Activated naive CD4-positive, alpha-beta T cell treated with anti-CD3 and anti-CD28 coated beads, Interleukin-2, amount 10 ng/mL, durations not matched to agents 7 days and 5 days (primary cell): ENCODE measurements around the gene PBX4.
A peak's percentile ranks its signal among the peaks of the same experiment; 100 is the strongest.

ENCODE experiments used
- CTCF ChIA-PET: fragments of 350-600 bp; sonication (Branson Sonifier 250); formaldehyde crosslinking; loops from one replicate; lab custom pipeline; 2021; ENCODE audit warnings: antibody characterized with exemption; lab: Charles Lee
- DNase-seq: peaks from one replicate; pipeline ENCODE4 v3.0.0-alpha.2; 2020
- H3K27ac Mint-ChIP-seq: one replicate; pipeline ENCODE4 v1.8.0; 2021; ENCODE audit warnings: mild to moderate bottlenecking, moderate library complexity, mixed read lengths
- H3K27me3 Mint-ChIP-seq: one replicate; pipeline ENCODE4 v1.8.0; 2021; ENCODE audit warnings: mild to moderate bottlenecking, mixed read lengths
- H3K36me3 Mint-ChIP-seq: one replicate; pipeline ENCODE4 v1.8.0; 2021; ENCODE audit warnings: mixed read lengths
- H3K4me1 Mint-ChIP-seq: one replicate; pipeline ENCODE4 v1.8.0; 2021; ENCODE audit warnings: mixed read lengths
- H3K4me3 Mint-ChIP-seq: one replicate; pipeline ENCODE4 v1.8.0; 2021; ENCODE audit warnings: mild to moderate bottlenecking, moderate library complexity, mixed read lengths
- H3K9me3 Mint-ChIP-seq: one replicate; pipeline ENCODE4 v1.8.0; 2021; ENCODE audit warnings: mixed read lengths

The PBX4 gene

DNA sequence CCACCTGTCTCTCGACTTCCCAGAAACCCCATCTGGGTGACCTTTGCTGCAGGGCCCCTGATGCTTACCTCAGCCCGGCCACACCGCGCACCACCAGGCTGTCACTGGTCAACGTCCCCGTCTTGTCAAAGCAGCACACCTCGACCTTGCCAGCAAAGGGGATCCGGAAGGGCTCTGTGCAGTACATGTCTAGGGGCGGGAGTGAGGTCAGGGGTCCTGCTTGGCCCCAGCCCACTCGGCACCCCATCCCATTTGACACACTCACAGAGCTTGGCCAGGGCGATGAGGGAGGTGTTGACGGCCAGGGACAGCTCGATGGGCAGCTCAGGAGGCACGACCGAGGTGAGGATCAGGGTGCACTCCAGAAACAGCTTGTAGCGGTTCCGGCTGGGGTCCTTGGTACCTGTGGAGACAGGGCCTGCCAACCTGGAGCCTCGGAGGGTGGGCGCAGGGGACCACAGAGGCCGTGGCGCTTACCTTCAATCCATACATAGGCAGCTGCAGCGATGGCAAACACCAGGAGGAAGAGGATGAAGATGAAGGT, 36.6 kb upstream of the PBX4 start:
- Mint-ChIP-seq H3K4me1 (peaks cover 3% of the 10 kb centered on the region), H3K36me3 (peaks cover 60% of the 10 kb centered on the region), H3K27ac (no peak overlapping the region), H3K4me3 (no peak overlapping the region), H3K9me3 (no peaks in the 10 kb centered on the region), H3K27me3 (no peaks in the 10 kb centered on the region)
- CTCF ChIA-PET: no interaction called here
- DNase-seq: no peak

DNA sequence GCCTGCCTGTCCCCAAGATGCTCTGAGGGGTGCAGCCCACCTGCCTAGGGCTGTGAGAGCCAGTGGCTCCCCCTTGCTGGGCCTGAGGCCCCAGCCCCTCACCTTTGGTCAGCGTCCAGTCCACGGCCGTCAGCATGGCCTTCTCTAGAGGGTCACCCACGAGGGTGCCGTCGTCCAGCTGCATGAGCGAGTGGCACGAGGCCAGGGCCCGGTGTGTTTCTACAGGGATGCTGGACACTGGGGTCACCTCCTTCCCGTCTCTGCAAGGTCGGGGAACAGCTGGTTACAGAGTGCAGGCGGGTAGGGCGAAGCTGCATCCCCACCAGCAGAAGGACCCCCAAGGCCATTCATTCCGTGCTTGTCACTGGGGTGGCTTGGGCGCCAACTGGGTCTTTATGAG, 36.0 kb upstream of the PBX4 start:
- H3K27ac Mint-ChIP-seq: no peak overlapping the region
- CTCF ChIA-PET: interaction anchor here (1.2 kb wide), 1 partner anchor 11 kb away, joined by 6 read pairs; the partner anchor contains the start of gene GMIP
- H3K36me3 Mint-ChIP-seq: peaks cover 60% of the 10 kb centered on the region
- no peaks in the 10 kb centered on the region for H3K9me3 Mint-ChIP-seq
- DNase-seq: no peak
- H3K27me3 Mint-ChIP-seq: no peaks in the 10 kb centered on the region
- no peak overlapping the region for H3K4me3 Mint-ChIP-seq
- peaks cover 3% of the 10 kb centered on the region for H3K4me1 Mint-ChIP-seq

DNA sequence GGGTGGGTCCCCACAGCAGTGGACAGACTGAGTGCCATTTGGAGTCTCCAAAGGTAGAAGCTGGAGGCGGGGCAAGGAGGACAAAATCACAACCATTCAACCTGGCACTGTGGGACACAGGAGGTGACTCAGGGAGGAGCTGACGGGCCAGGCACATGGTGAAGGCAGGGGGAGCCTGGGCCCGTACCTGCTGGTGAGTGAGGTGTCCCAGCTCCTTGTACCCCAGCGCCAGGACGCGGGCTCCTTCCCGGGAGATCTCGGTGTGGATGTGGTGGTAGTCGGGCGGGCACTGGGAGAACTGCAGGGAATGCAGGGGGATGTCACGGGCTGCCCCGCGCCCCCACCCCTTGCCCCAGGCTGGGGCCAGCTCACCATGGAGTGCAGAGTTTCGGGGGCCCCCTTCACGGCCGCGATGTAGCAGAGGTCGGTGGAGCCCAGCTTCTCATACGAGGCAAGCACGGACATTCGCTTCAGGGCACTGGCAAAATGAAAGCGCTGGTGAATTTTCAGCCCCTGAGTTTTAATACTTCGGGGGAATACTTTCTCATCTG, 35.2 kb upstream of the PBX4 start:
- DNase-seq: no peak
- Mint-ChIP-seq H3K4me3 (no peak overlapping the region), H3K36me3 (peaks cover 59% of the 10 kb centered on the region), H3K4me1 (peaks cover 3% of the 10 kb centered on the region), H3K27me3 (no peaks in the 10 kb centered on the region), H3K27ac (peak overlapping the region; percentile 55), H3K9me3 (no peaks in the 10 kb centered on the region)
- CTCF ChIA-PET: interaction anchor here (1.2 kb wide), 1 partner anchor 10 kb away, joined by 6 read pairs; the partner anchor contains the start of gene GMIP

DNA sequence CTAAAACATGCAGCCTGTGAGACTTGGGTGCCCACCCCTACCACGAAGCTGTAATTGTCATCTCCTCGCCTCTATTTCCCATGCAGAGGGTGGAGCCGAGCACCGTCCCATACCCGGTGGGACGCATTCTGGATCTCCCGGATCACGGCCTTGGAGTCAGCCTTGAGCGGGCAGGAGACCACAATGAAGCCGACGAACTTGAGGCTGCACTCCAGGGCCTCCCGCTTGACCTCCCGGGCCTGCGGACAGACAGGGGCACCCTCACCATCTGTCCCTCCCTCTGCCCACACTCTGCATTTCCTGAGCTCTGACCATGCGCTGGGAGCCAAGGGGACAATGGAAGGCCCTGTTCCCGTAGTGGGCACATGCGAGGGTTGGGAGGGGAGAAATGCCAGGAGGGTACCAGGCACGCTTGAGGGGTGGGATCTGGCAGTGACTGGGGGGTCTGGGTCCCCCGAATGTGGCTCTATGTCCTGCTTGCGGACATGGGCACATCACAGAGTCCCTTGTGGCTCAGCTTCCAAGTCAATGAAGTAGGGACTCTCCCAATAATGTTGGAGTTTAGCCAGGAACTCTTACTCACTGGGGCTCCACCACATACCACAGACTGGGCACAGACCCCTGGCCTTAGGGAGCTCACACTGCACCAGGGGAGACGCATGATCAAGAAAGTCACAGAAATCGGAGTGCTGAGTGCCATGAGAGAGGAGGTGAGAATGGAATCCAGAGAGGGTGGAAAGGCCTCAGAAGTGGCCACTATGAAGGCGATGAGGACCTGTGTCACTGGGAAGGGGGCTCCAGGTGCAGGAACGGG, 34.2 kb upstream of the PBX4 start:
- no peak for DNase-seq
- no peak overlapping the region for H3K27ac Mint-ChIP-seq
- no peaks in the 10 kb centered on the region for H3K9me3 Mint-ChIP-seq
- no peaks in the 10 kb centered on the region for H3K27me3 Mint-ChIP-seq
- H3K4me3 Mint-ChIP-seq: no peak overlapping the region
- CTCF ChIA-PET: interaction anchor here (0.8 to 1.0 kb wide), 2 partner anchors 120 to 163 kb away, joined by 3 read pairs; no protein-coding TSS in a partner anchor
- no peaks in the 10 kb centered on the region for H3K4me1 Mint-ChIP-seq
- peaks cover 57% of the 10 kb centered on the region for H3K36me3 Mint-ChIP-seq

DNA sequence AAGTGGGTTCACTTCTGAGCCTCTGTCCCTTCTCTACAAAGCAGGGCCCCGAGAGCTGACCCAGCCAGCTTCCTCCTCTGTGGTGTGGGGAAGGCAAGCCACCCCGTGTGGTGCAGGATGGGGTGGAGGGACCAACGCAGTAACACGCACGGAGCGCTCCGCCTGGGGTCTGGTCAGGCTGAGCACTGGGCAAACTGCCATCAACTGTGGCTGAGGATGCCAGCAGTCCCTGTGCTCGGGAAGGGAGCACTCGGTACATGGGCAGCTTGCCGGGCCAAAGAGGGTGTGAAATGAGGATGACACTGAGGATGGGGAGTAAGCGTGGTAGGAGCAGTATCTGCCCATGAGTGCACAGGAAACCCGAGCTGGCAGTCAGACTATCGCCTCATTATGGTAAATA, 32.6 kb upstream of the PBX4 start:
- H3K36me3 Mint-ChIP-seq: peaks cover 55% of the 10 kb centered on the region
- no peaks in the 10 kb centered on the region for H3K27me3 Mint-ChIP-seq
- no peaks in the 10 kb centered on the region for H3K9me3 Mint-ChIP-seq
- H3K27ac Mint-ChIP-seq: no peak overlapping the region
- CTCF ChIA-PET: no interaction called here
- no peak for DNase-seq
- no peaks in the 10 kb centered on the region for H3K4me1 Mint-ChIP-seq
- H3K4me3 Mint-ChIP-seq: no peak overlapping the region

DNA sequence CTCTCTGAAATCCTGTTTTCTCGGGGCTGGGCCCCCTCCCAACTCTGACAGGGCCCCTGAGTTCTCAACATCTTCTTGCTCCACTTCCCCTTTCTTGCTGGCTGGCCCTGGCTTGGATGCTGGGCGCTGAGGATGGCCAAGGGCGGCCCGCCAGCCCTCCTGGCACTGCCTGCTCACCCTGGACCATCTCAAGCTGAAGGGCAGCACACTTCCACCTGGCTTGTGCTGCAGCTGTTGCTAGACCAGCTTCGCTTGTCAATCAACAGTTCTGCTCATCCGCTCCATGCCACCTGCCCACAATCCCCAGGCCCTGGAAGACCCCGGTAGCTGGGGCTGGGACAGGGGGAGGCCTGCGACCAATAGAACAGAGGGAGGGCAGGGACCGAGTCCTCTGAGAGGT, 31.8 kb upstream of the PBX4 start:
- H3K4me3 Mint-ChIP-seq: no peak overlapping the region
- H3K27me3 Mint-ChIP-seq: no peaks in the 10 kb centered on the region
- DNase-seq: no peak
- no peak overlapping the region for H3K27ac Mint-ChIP-seq
- H3K4me1 Mint-ChIP-seq: no peaks in the 10 kb centered on the region
- H3K9me3 Mint-ChIP-seq: no peaks in the 10 kb centered on the region
- CTCF ChIA-PET: interaction anchor here (1.0 kb wide), 1 partner anchor 119 kb away, joined by 3 read pairs; no protein-coding TSS in a partner anchor
- peaks cover 57% of the 10 kb centered on the region for H3K36me3 Mint-ChIP-seq

DNA sequence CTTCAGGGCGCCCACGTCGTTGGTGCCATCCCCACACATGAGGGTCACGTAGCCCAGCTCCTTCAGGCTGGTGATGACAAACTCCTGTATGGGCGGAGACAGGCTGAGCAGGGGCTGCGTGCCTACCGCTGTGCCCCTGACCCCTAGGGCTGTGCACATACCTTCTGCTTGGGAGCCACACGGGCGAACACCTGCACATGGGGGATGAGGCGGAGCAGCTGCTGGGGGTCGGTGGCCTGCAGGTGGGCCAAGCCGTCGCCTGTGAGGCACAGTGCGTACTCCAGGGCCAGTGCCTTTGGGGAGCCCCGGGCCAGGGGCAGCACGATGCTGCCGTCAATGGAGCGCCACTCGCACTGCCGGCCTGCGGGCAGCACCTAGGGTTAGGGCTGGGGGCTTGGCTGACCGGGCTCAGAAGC, 31.1 kb upstream of the PBX4 start:
- no peaks in the 10 kb centered on the region for H3K4me1 Mint-ChIP-seq
- no peaks in the 10 kb centered on the region for H3K27me3 Mint-ChIP-seq
- peak overlapping the region; percentile 68 for H3K27ac Mint-ChIP-seq
- H3K36me3 Mint-ChIP-seq: peaks cover 58% of the 10 kb centered on the region
- H3K9me3 Mint-ChIP-seq: no peaks in the 10 kb centered on the region
- DNase-seq: no peak
- H3K4me3 Mint-ChIP-seq: no peak overlapping the region
- CTCF ChIA-PET: interaction anchor here (0.8 kb wide), 1 partner anchor 118 kb away, joined by 3 read pairs; no protein-coding TSS in a partner anchor

DNA sequence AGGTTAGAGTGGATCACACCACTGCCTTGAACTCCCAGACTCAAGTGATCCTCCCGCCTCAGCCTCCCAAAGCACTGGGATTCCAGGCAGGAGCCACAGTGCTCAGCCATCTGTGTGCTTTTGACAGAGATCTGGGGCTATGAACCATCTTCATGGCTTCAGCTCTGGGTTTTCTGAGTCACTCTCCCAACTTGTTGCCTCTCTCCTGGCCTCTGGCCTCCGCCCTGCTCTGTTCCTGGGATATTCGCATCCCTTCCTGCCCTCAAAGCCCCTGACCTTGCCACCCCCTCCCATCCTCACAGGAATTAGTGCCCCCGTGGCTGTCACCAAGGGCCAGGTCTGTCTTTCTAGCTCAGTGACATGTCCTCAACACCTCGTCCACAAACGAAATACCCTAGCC, 30.7 kb upstream of the PBX4 start:
- no peaks in the 10 kb centered on the region for H3K27me3 Mint-ChIP-seq
- no peak overlapping the region for H3K4me3 Mint-ChIP-seq
- H3K36me3 Mint-ChIP-seq: peaks cover 57% of the 10 kb centered on the region
- no peaks in the 10 kb centered on the region for H3K9me3 Mint-ChIP-seq
- peak overlapping the region; percentile 68 for H3K27ac Mint-ChIP-seq
- CTCF ChIA-PET: interaction anchor here (0.8 kb wide), 1 partner anchor 118 kb away, joined by 3 read pairs; no protein-coding TSS in a partner anchor
- no peak for DNase-seq
- peaks cover 2% of the 10 kb centered on the region for H3K4me1 Mint-ChIP-seq

DNA sequence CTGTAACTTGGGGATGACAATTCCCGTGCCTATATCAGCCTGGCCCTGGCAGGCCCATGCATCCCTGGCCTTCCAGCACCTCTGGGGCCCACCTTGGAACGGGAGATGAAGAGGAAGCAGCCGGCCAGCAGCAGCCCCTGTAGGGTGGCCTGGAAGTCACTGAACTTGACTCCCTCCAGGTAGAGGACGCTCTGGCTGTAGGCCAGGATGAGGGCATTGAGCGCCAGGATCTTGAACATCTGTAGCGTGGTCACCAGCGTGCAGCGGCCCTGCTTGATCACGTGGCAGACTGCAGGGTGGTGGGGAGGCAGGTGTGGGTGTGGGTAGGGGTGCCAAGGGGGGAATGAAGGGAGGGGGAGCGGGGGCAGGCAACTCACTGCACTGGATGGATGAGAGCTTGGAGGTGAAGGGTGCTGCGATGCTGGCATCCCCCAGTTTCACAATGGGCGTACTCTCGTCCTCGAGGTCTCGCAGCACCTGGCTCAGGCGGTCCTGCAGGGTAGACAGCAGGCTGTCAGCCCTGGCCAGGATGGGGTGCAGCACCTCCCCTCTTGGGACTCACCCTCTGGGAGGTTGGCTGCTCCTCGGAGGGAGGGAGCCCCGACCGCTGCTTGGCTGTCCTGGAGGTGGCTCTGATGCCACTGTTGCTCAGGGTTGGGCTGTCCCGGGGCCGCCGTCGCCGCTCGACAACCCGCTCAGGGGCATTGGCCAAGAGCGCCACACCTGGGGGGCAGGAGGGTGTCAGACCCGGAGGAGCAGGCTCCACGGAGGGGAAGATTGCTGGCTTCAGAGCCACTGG, 28.7 kb upstream of the PBX4 start:
- H3K27me3 Mint-ChIP-seq: no peaks in the 10 kb centered on the region
- CTCF ChIA-PET: interaction anchor here (4.0 kb wide), 1 partner anchor 115 kb away, joined by 38 read pairs; no protein-coding TSS in a partner anchor
- H3K36me3 Mint-ChIP-seq: peaks cover 49% of the 10 kb centered on the region

DNA sequence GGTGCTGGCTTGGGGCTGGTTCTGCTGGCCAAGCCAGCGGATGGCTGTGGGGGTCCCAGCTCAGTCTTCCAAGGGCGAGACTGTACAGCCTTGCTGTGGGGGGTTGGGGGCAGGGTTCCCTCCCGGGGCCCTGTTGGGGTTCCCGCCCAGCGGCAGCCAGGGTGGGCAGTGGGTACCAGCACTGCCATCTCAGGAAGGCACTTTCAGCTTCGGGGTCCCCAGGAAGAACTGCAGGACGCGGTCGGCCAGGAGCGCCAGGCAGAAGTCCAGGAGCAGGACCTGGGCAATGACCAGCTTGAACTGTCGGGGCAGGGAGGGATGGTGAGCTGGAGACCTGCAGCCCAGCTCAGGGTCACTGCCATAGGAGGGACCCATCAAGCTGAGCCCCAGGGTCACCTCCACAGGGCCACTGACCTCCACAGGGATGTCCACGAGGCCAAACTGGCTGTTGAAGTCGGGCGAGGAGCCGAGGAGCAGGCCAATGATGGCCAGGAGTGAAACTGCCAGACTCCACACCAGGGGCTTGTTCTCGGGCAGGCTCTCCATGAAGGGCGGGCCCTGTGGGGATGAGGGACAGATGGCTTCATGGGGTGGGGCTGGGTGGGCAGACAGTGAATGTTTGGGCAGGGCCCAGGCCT, 26.9 kb upstream of the PBX4 start:
- Mint-ChIP-seq H3K36me3 (peaks cover 48% of the 10 kb centered on the region), H3K9me3 (no peaks in the 10 kb centered on the region), H3K27ac (no peak overlapping the region), H3K4me1 (peaks cover 19% of the 10 kb centered on the region), H3K4me3 (no peak overlapping the region), H3K27me3 (no peaks in the 10 kb centered on the region)
- CTCF ChIA-PET: interaction anchor here (0.9 to 4.0 kb wide), 5 partner anchors 14 to 115 kb away, joined by 3 to 38 read pairs (median 3); no protein-coding TSS in a partner anchor
- DNase-seq: no peak

More for the DNA sequence above, 28.7 kb upstream of the PBX4 start:
- Mint-ChIP-seq H3K4me3 (no peak overlapping the region), H3K4me1 (peaks cover 11% of the 10 kb centered on the region), H3K27ac (no peak overlapping the region), H3K9me3 (no peaks in the 10 kb centered on the region)
- DNase-seq: no peak

DNA sequence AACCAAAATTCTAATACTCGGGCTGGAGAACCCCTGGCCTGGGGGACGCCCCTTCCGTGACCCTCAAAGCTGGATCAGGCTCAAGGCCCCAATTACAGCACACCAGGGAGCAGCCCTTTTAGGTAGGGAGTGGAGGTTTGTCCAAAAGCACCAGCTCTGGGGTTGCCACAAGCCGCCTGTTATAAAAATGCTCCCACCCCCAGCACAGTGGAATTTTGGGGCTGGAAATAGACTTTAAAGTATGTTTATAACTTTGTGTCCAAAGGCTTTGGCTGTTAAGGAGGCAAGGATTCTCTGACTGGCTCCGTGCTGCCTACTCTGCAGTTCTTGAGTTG, 25.5 kb upstream of the PBX4 start:
- H3K27me3 Mint-ChIP-seq: no peaks in the 10 kb centered on the region
- DNase-seq: no peak
- no peaks in the 10 kb centered on the region for H3K9me3 Mint-ChIP-seq
- peaks cover 48% of the 10 kb centered on the region for H3K36me3 Mint-ChIP-seq
- H3K4me1 Mint-ChIP-seq: peaks cover 24% of the 10 kb centered on the region
- H3K27ac Mint-ChIP-seq: peak overlapping the region; percentile 97
- H3K4me3 Mint-ChIP-seq: peak overlapping the region; percentile 97
- CTCF ChIA-PET: interaction anchor here (0.7 to 4.0 kb wide), 17 partner anchors 10 to 114 kb away, joined by 3 to 38 read pairs (median 4); partner anchors contain the start of gene ZNF101

DNA sequence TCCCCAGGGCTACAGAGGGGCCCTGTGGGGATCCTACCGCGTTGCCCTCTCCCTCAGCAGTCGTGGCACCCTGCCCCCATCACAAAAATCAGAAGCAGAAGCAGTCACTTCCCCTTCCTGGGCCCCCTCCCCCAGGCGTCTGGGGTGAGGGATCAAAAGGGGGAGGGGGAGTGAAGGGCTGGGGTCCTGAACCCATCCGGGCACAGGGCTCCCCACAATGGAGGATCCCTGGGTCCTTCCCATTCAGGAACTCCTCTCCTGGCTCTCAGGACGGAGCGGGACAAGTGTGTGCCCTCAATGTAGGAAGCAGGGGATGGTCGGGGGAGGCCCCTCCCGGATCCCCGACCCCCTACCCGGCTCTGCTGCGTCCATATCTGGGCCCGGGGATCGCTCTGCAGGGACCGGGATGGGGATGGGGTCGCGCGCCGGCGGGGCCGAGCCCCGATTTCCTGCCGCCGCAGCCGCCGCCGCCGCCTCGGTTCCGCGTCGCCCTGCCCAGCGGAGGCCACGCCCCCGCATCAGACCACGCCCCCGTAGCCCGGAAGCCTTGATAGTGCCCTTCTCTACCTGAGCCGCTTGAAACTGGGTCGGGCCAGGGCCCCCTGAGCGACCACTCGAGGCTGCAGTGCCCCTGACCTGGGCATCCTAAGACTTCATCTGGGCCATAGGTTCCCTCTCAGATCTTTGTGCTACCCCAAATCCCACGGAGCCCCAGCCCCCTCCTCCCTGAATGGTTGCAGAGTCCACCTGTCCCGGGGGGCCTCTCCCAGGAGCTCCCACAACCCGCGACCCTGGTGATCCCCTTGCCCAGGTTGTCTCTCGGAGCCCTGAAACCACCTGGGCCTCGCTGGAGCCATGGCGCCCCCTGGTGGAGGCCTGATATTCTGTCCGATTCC, 24.9 kb upstream of the PBX4 start, which contains the start of gene GMIP:
GMIP (minus strand) TSS at position 500 of the 896 bp plus-strand sequence; CDS start at position 372, 128 bp downstream.
- Mint-ChIP-seq H3K9me3 (no peaks in the 10 kb centered on the region), H3K4me1 (peaks cover 25% of the 10 kb centered on the region), H3K27ac (peak within 1 kb of the TSS; percentile 97), H3K4me3 (peak within 1 kb of the TSS; percentile 97), H3K36me3 (peaks cover 50% of the 10 kb centered on the region), H3K27me3 (no peaks in the 10 kb centered on the region)
- peak; percentile 92 for DNase-seq
- CTCF ChIA-PET: interaction anchor here (0.6 to 4.0 kb wide), 17 partner anchors 9 to 111 kb away, joined by 3 to 38 read pairs (median 4); partner anchors contain the start of gene ZNF101
